Stimulated activated CD8-positive, alpha-beta memory T cell treated with anti-CD3 and anti-CD28 coated beads, Interleukin-7, amount 100 ng/mL, for 4 hours (primary cell): ENCODE results near the gene CHKA.

Experiments used
- DNase-seq, 2 donors: peaks; one replicate each; pipeline ENCODE4 v3.0.0-alpha.2; 2020; ENCODE audit warnings: low read depth in 2 of 2

CHKA gene

GRCh38 chr11:68044898-68045351 is 76.3 kb downstream of the CHKA start:
- DNase-seq: no peak

GRCh38 chr11:68044145-68044813 is 76.9 kb downstream of the CHKA start:
- DNase-seq: no peak

- no peak for DNase-seq
Measured at GRCh38 chr11:68043349-68044144, 77.6 kb downstream of the CHKA start.

GRCh38 chr11:68043029-68043348 is 78.2 kb downstream of the CHKA start:
- DNase-seq: no peak

GRCh38 chr11:68042219-68043028 is 78.8 kb downstream of the CHKA start:
- no peak for DNase-seq

- no peak for DNase-seq
Measured at GRCh38 chr11:68041617-68042218, 79.5 kb downstream of the CHKA start.

- DNase-seq: no peak
Measured at GRCh38 chr11:68040957-68041591, 80.1 kb downstream of the CHKA start.

- no peak for DNase-seq
Measured at GRCh38 chr11:68040101-68040956, 80.9 kb downstream of the CHKA start.

GRCh38 chr11:68039526-68040086 is 81.6 kb downstream of the CHKA start:
- DNase-seq: no peak

- peak in 1 of 2 donors; percentile 50 for DNase-seq
Measured at GRCh38 chr11:68038718-68039525, 82.3 kb downstream of the CHKA start, which contains the start of gene TCIRG1. Gene TCIRG1 (plus strand): TSS chr11:68039025. CDS start chr11:68041272, 2,247 bp downstream.

- DNase-seq: no peak
Measured at GRCh38 chr11:68038226-68038717, 82.9 kb downstream of the CHKA start.

- DNase-seq: no peak
Measured at GRCh38 chr11:68037411-68038225, 83.6 kb downstream of the CHKA start.

GRCh38 chr11:68036717-68037239 is 84.4 kb downstream of the CHKA start:
- DNase-seq: peak in 1 of 2 donors; percentile 20

- no peak for DNase-seq
Measured at GRCh38 chr11:68036141-68036716, 85.0 kb downstream of the CHKA start.

- DNase-seq: no peak
Measured at GRCh38 chr11:68035266-68035876, 85.8 kb downstream of the CHKA start.

- no peak for DNase-seq
Measured at GRCh38 chr11:68033708-68034045, 87.5 kb downstream of the CHKA start.

GRCh38 chr11:68032997-68033707 is 88.0 kb downstream of the CHKA start:
- DNase-seq: no peak
